HepG2 (cell line): ENCODE results near the gene TERC. TPM values are rescaled to one million over a fixed set of nuclear protein-coding genes. Genes with fewer than 3 reads are reported as not detected.

Experiments used
- GTF3A ChIP-seq: sonication (generic); formaldehyde crosslinking; conservative IDR thresholded peaks from 2 replicates; pipeline ENCODE4 v1.4.0; 2020; ENCODE audit warnings: mild to moderate bottlenecking, missing genetic modification reagents
- HOXA3 ChIP-seq: sonication (generic); formaldehyde crosslinking; IDR thresholded peaks from 2 replicates; pipeline ENCODE4 v1.5.0; 2020; ENCODE audit warnings: missing genetic modification reagents
- LCORL ChIP-seq, 2 experiments: fragments of 450-650 bp in 1 of 2; sonication (generic) in 1 of 2; formaldehyde crosslinking in 1 of 2; IDR thresholded peaks; 2 replicates each; pipeline versions ENCODE4 v1.5.0 to v1.6.1; 2017 to 2020; ENCODE audit warnings: antibody characterized with exemption in 1 of 2, missing genetic modification reagents in 1 of 2
- MBNL3 ChIP-seq: fragments of 250-450 bp; sonication (Bioruptor Pico); conservative IDR thresholded peaks from 2 replicates; pipeline ENCODE4 v1.8.0; 2022; ENCODE audit warnings: mild to moderate bottlenecking, inconsistent platforms
- NFE2L2 ChIP-seq: fragments of 150-350 bp; IDR thresholded peaks from 2 replicates; pipeline ENCODE4 v1.6.1; 2014; ENCODE audit warnings: low read length
- RFXANK ChIP-seq: IDR thresholded peaks from 2 replicates; pipeline ENCODE4 v1.6.1; 2016
- SAFB2 ChIP-seq: sonication (generic); formaldehyde crosslinking; IDR thresholded peaks from 2 replicates; pipeline ENCODE4 v1.5.1; 2020; ENCODE audit warnings: missing genetic modification reagents, low read depth, mild to moderate bottlenecking, borderline replicate concordance
- TMF1 ChIP-seq: sonication (generic); formaldehyde crosslinking; IDR thresholded peaks from 2 replicates; pipeline ENCODE4 v1.8.1; 2022; ENCODE audit warnings: low read depth, missing genetic modification reagents
- ZNF547 ChIP-seq: sonication (generic); formaldehyde crosslinking; IDR thresholded peaks from 2 replicates; pipeline ENCODE4 v1.5.1; 2020; ENCODE audit warnings: mild to moderate bottlenecking, missing genetic modification reagents
- ZNF556 ChIP-seq: sonication (generic); formaldehyde crosslinking; IDR thresholded peaks from 2 replicates; pipeline ENCODE4 v1.4.0; 2020; ENCODE audit warnings: mild to moderate bottlenecking, missing genetic modification reagents, borderline replicate concordance
- polyA plus RNA-seq, 8 experiments: library from polyadenylated mRNA; depleted of rRNA in 3 of 8; stranded (reverse) in 7 of 8; unstranded in 1 of 8; fragments of >200 nt; fragmentation: Illumina TruSeq in 4 of 8; extraction: Trizol in 4 of 8; gene quantifications; 2 replicates each; pipeline versions ENCODE4 v1.2.1 to v1.2.3, GENCODE V29; 2011 to 2016; ENCODE audit warnings: low read depth in 4 of 8, missing spikeins in 1 of 8, mixed read lengths in 1 of 8; ENCODE audit not compliant: insufficient read depth in 1 of 8
- total RNA-seq, 5 experiments: library from RNA; depleted of rRNA; stranded (reverse); fragments of >200 nt; fragmentation: Illumina TruSeq; extraction: Trizol; gene quantifications; 2 replicates each; pipeline ENCODE4 v1.2.3, GENCODE V29; 2016; ENCODE audit warnings: low read depth in 1 of 5
- TF ChIP-seq, protein P1 (sequence below): sonication (generic); formaldehyde crosslinking; IDR thresholded peaks from 2 replicates; pipeline ENCODE4 v1.8.0; 2023; ENCODE audit warnings: mild to moderate bottlenecking, missing genetic modification reagents
- TF ChIP-seq, protein P2 (sequence below): sonication (generic); formaldehyde crosslinking; IDR thresholded peaks from 2 replicates; pipeline ENCODE4 v1.5.0; 2020; ENCODE audit warnings: mild to moderate bottlenecking, missing genetic modification reagents, moderate library complexity
- TF ChIP-seq, protein P3 (sequence below): sonication (generic); formaldehyde crosslinking; IDR thresholded peaks from 2 replicates; pipeline ENCODE4 v1.4.0; 2020; ENCODE audit warnings: mild to moderate bottlenecking, missing genetic modification reagents
- TF ChIP-seq, protein P4 (sequence below): sonication (generic); formaldehyde crosslinking; IDR thresholded peaks from 2 replicates; pipeline ENCODE4 v1.4.0; 2020; ENCODE audit warnings: mild to moderate bottlenecking, missing genetic modification reagents
- TF ChIP-seq, protein P5 (sequence below), 2 experiments: sonication (generic) in 1 of 2; formaldehyde crosslinking in 1 of 2; IDR thresholded peaks; 2 replicates each; pipeline versions ENCODE4 v1.4.0 to v1.6.1; 2018 to 2020; ENCODE audit warnings: missing genetic modification reagents in 2 of 2, borderline replicate concordance in 1 of 2, low read depth in 1 of 2, mild to moderate bottlenecking in 1 of 2, missing biosample characterization in 1 of 2
- TF ChIP-seq, protein P6 (sequence below): IDR thresholded peaks from 2 replicates; pipeline ENCODE4 v1.6.1; 2016

TERC gene
- total and polyA plus RNA-seq, 2 of the 13 experiments (the other 11 are each of a cell fraction or from before 2014, with no cell fraction given) = 1.3 to 74.6 TPM

DNA sequence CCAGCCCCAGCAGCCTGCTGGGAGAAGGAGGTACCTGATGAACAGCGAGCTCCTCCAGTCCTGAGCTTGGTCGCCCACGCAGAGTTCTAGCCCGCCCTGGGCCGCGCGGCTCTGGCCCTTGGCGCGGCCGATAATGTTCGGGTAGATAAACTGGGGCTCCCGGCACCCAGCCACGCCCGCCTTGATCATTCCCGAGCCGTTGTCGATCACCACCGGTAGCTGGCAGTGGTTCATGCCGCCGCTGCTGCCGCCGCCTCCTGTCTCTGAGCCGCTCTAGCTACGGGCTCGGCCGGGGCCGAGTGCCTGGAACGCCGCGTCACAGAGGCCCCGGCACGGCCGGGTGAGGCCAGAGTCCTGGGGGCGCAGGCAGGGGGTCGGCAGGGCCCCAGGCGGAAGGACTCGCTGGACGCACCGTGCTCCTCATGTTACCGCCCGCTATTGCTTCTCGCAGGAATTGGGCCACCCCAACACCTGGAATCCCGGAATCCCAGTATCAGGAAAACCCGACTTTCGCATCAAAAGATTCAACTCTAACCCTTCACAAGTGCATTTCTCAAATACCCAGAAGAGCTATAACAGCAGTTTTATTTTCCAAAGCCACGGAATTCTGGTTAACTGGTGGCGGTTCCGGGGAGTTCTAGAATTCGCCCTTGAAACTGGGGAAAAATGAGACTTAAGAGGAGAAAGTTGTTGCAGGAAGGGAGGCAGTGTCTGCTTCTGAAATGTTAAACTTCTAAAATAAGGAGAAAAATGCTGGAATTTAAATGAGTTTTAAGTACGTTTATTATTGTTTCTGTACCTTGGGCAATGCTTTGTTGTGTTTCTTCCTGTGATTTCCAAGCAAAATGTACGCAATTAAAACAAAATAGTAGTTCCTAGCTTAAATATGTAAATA lies 4.7 kb upstream of the TERC start, which contains the start of gene ACTRT3 (continued):
- TF ChIP-seq, protein P1, sequence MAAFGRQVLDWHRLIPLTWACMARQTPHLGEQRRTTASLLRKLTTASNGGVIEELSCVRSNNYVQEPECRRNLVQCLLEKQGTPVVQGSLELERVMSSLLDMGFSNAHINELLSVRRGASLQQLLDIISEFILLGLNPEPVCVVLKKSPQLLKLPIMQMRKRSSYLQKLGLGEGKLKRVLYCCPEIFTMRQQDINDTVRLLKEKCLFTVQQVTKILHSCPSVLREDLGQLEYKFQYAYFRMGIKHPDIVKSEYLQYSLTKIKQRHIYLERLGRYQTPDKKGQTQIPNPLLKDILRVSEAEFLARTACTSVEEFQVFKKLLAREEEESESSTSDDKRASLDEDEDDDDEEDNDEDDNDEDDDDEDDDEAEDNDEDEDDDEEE (CRISPR knock-in tag) = no peak
- TF ChIP-seq NFE2L2 (no peak), MBNL3 (CRISPR knock-in tag) (no peak), HOXA3 (CRISPR knock-in tag) (peak; percentile 46; the same call in 1 of the 2 replicates), TMF1 (no peak), ZNF556 (CRISPR knock-in tag) (no peak), SAFB2 (CRISPR knock-in tag) (no peak), LCORL (IDR thresholded peaks at IDR 0.05) (no peak), LCORL (CRISPR knock-in tag; IDR thresholded peaks at IDR 0.05) (0 out of 2 replicates have a peak, but pooled peaks have one; percentile 31), GTF3A (CRISPR knock-in tag) (no peak), ZNF547 (CRISPR knock-in tag) (no peak), RFXANK (CRISPR knock-in tag) (no peak)
- TF ChIP-seq, protein P2, sequence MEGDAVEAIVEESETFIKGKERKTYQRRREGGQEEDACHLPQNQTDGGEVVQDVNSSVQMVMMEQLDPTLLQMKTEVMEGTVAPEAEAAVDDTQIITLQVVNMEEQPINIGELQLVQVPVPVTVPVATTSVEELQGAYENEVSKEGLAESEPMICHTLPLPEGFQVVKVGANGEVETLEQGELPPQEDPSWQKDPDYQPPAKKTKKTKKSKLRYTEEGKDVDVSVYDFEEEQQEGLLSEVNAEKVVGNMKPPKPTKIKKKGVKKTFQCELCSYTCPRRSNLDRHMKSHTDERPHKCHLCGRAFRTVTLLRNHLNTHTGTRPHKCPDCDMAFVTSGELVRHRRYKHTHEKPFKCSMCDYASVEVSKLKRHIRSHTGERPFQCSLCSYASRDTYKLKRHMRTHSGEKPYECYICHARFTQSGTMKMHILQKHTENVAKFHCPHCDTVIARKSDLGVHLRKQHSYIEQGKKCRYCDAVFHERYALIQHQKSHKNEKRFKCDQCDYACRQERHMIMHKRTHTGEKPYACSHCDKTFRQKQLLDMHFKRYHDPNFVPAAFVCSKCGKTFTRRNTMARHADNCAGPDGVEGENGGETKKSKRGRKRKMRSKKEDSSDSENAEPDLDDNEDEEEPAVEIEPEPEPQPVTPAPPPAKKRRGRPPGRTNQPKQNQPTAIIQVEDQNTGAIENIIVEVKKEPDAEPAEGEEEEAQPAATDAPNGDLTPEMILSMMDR (CRISPR knock-in tag) = 0 out of 2 replicates have a peak, but pooled peaks have one; percentile 13
- TF ChIP-seq, protein P3, sequence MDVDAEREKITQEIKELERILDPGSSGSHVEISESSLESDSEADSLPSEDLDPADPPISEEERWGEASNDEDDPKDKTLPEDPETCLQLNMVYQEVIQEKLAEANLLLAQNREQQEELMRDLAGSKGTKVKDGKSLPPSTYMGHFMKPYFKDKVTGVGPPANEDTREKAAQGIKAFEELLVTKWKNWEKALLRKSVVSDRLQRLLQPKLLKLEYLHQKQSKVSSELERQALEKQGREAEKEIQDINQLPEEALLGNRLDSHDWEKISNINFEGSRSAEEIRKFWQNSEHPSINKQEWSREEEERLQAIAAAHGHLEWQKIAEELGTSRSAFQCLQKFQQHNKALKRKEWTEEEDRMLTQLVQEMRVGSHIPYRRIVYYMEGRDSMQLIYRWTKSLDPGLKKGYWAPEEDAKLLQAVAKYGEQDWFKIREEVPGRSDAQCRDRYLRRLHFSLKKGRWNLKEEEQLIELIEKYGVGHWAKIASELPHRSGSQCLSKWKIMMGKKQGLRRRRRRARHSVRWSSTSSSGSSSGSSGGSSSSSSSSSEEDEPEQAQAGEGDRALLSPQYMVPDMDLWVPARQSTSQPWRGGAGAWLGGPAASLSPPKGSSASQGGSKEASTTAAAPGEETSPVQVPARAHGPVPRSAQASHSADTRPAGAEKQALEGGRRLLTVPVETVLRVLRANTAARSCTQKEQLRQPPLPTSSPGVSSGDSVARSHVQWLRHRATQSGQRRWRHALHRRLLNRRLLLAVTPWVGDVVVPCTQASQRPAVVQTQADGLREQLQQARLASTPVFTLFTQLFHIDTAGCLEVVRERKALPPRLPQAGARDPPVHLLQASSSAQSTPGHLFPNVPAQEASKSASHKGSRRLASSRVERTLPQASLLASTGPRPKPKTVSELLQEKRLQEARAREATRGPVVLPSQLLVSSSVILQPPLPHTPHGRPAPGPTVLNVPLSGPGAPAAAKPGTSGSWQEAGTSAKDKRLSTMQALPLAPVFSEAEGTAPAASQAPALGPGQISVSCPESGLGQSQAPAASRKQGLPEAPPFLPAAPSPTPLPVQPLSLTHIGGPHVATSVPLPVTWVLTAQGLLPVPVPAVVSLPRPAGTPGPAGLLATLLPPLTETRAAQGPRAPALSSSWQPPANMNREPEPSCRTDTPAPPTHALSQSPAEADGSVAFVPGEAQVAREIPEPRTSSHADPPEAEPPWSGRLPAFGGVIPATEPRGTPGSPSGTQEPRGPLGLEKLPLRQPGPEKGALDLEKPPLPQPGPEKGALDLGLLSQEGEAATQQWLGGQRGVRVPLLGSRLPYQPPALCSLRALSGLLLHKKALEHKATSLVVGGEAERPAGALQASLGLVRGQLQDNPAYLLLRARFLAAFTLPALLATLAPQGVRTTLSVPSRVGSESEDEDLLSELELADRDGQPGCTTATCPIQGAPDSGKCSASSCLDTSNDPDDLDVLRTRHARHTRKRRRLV = no peak
- TF ChIP-seq, protein P4, sequence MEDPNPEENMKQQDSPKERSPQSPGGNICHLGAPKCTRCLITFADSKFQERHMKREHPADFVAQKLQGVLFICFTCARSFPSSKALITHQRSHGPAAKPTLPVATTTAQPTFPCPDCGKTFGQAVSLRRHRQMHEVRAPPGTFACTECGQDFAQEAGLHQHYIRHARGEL (CRISPR knock-in tag) = no peak
- TF ChIP-seq, protein P5, sequence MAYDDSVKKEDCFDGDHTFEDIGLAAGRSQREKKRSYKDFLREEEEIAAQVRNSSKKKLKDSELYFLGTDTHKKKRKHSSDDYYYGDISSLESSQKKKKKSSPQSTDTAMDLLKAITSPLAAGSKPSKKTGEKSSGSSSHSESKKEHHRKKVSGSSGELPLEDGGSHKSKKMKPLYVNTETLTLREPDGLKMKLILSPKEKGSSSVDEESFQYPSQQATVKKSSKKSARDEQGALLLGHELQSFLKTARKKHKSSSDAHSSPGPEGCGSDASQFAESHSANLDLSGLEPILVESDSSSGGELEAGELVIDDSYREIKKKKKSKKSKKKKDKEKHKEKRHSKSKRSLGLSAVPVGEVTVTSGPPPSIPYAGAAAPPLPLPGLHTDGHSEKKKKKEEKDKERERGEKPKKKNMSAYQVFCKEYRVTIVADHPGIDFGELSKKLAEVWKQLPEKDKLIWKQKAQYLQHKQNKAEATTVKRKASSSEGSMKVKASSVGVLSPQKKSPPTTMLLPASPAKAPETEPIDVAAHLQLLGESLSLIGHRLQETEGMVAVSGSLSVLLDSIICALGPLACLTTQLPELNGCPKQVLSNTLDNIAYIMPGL (CRISPR knock-in tag; IDR thresholded peaks at IDR 0.05; ENCODE audit: borderline replicate concordance in 1 of 2, low read depth in 1 of 2) = peak; percentile 78 to 82; a peak in 3 of 4 replicates
- TF ChIP-seq, protein P6, sequence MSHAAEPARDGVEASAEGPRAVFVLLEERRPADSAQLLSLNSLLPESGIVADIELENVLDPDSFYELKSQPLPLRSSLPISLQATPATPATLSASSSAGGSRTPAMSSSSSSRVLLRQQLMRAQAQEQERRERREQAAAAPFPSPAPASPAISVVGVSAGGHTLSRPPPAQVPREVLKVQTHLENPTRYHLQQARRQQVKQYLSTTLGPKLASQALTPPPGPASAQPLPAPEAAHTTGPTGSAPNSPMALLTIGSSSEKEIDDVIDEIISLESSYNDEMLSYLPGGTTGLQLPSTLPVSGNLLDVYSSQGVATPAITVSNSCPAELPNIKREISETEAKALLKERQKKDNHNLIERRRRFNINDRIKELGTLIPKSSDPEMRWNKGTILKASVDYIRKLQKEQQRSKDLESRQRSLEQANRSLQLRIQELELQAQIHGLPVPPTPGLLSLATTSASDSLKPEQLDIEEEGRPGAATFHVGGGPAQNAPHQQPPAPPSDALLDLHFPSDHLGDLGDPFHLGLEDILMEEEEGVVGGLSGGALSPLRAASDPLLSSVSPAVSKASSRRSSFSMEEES (CRISPR knock-in tag) = no peak
